ENCODE results near the gene SFTPD. TPM values are rescaled to one million over a fixed set of nuclear protein-coding genes. Genes with fewer than 3 reads are reported as not detected.
"Not testable (repeated sequence)": the region's sequence is repeated elsewhere in the genome, so short reads cannot be mapped to it uniquely, and the experiment has no call there.

SFTPD gene
- total RNA-seq, 1 donor = 0.36 TPM

DNA sequence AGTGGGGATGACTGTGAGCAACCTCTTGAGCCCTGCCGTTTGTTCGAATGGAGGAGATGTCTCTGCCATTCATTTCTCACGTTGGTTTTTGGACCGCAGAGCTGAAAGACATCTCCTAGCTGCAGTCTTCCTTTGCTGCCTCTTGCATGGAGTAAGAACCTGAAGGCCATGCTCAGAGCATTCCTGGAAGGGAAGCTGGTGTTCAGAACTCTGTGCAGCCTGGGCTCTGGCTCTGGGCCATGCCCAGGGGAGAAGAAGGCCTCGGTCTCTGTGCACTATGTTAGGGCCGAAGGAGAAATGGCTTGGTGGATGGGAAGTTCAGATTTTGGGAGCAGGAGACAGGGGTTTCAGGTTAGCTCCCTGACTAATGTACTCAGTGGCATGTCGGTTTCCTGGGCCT, 22.9 kb downstream of the SFTPD start:
- H3K79me2 ChIP-seq (ENCODE audit: insufficient read depth, low read length) = no peaks in the 10 kb centered on the region
- no peak overlapping the region for H2AFZ ChIP-seq (ENCODE audit: low read length)
- TF ChIP-seq, protein P1, sequence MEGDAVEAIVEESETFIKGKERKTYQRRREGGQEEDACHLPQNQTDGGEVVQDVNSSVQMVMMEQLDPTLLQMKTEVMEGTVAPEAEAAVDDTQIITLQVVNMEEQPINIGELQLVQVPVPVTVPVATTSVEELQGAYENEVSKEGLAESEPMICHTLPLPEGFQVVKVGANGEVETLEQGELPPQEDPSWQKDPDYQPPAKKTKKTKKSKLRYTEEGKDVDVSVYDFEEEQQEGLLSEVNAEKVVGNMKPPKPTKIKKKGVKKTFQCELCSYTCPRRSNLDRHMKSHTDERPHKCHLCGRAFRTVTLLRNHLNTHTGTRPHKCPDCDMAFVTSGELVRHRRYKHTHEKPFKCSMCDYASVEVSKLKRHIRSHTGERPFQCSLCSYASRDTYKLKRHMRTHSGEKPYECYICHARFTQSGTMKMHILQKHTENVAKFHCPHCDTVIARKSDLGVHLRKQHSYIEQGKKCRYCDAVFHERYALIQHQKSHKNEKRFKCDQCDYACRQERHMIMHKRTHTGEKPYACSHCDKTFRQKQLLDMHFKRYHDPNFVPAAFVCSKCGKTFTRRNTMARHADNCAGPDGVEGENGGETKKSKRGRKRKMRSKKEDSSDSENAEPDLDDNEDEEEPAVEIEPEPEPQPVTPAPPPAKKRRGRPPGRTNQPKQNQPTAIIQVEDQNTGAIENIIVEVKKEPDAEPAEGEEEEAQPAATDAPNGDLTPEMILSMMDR (IDR thresholded peaks at IDR 0.05; ENCODE audit: extremely low read depth, low read depth, low read length) = no peak
- H3K27me3 ChIP-seq (ENCODE audit: insufficient read depth, low read length) = peaks cover 16% of the 10 kb centered on the region
- no peak overlapping the region for H3K27ac ChIP-seq (ENCODE audit: low read depth, low read length)
- H4K20me1 ChIP-seq (ENCODE audit: insufficient read depth, low read length) = no peaks in the 10 kb centered on the region
- no peaks in the 10 kb centered on the region for H3K36me3 ChIP-seq (ENCODE audit: insufficient read depth, low read length)
- H3K9me3 ChIP-seq (ENCODE audit: low read depth, low read length) = no peaks in the 10 kb centered on the region
- H3K4me1 ChIP-seq (ENCODE audit: insufficient read depth, low read length) = no peaks in the 10 kb centered on the region
- H3K4me3 ChIP-seq (ENCODE audit: insufficient read depth, low read length) = no peak overlapping the region
- no peak overlapping the region for H3K4me2 ChIP-seq (ENCODE audit: insufficient read depth, low read length)
- no peak for DNase-seq (ENCODE audit: insufficient read length, low spot score, missing footprints)

DNA sequence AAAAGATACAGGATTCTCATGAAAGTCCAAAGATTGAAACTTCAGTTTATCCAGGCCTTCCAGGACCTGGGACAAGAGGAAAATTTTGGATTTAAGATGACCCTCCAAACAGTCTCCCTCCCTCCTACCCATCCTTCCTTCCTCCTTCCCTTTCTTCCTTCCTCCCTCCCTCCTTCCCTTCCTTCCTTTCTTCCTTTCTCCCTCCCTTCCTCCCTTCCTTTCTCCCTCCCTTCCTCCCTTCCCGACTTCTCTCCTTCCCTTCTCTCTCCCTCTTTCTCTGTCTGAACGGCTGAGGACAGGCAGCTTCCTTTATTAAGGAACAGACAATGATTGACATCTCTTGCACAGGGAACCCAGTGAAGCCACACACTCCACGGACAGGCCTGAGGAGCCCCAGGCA, 23.3 kb downstream of the SFTPD start:
- DNase-seq (ENCODE audit: insufficient read length, low spot score, missing footprints) = no peak
- no peaks in the 10 kb centered on the region for H3K9me3 ChIP-seq (ENCODE audit: low read depth, low read length)
- TF ChIP-seq, protein P1 (IDR thresholded peaks at IDR 0.05; ENCODE audit: extremely low read depth, low read depth, low read length) = no peak
- no peaks in the 10 kb centered on the region for H4K20me1 ChIP-seq (ENCODE audit: insufficient read depth, low read length)
- H3K4me1 ChIP-seq (ENCODE audit: insufficient read depth, low read length) = no peaks in the 10 kb centered on the region
- no peaks in the 10 kb centered on the region for H3K79me2 ChIP-seq (ENCODE audit: insufficient read depth, low read length)
- H3K36me3 ChIP-seq (ENCODE audit: insufficient read depth, low read length) = no peaks in the 10 kb centered on the region
- H3K4me2 ChIP-seq (ENCODE audit: insufficient read depth, low read length) = no peak overlapping the region
- H3K4me3 ChIP-seq (ENCODE audit: insufficient read depth, low read length) = no peak overlapping the region
- no peak overlapping the region for H3K27ac ChIP-seq (ENCODE audit: low read depth, low read length)
- H3K27me3 ChIP-seq (ENCODE audit: insufficient read depth, low read length) = peaks cover 12% of the 10 kb centered on the region
- no peak overlapping the region for H2AFZ ChIP-seq (ENCODE audit: low read length)

DNA sequence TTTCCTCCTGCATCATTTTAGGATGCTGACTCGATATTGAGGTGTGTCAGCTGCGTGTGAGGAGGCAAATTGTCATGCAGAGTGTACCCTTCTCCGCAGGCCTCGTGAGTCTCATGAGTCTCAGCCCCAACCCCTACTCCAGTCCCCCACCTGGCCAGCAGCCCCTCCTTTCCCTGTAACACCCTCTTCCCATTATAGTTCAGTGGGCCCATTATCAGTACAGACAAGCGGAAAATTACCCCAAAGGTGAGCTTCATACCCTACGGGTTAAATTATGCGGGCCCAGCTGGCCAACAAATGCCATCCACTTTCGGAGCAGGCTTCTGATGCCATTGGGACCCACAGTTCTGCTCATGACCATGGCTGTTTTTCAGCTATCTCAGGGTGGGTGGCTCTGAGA, 25.2 kb downstream of the SFTPD start:
- no peak overlapping the region for H3K27ac ChIP-seq (ENCODE audit: low read depth, low read length)
- no peaks in the 10 kb centered on the region for H3K36me3 ChIP-seq (ENCODE audit: insufficient read depth, low read length)
- H4K20me1 ChIP-seq (ENCODE audit: insufficient read depth, low read length) = no peaks in the 10 kb centered on the region
- TF ChIP-seq, protein P1 (IDR thresholded peaks at IDR 0.05; ENCODE audit: extremely low read depth, low read depth, low read length) = no peak
- H3K79me2 ChIP-seq (ENCODE audit: insufficient read depth, low read length) = no peaks in the 10 kb centered on the region
- no peak overlapping the region for H3K4me2 ChIP-seq (ENCODE audit: insufficient read depth, low read length)
- no peaks in the 10 kb centered on the region for H3K27me3 ChIP-seq (ENCODE audit: insufficient read depth, low read length)
- no peaks in the 10 kb centered on the region for H3K4me1 ChIP-seq (ENCODE audit: insufficient read depth, low read length)
- no peak overlapping the region for H2AFZ ChIP-seq (ENCODE audit: low read length)
- H3K9me3 ChIP-seq (ENCODE audit: low read depth, low read length) = no peaks in the 10 kb centered on the region
- no peak overlapping the region for H3K4me3 ChIP-seq (ENCODE audit: insufficient read depth, low read length)
- no peak for DNase-seq (ENCODE audit: insufficient read length, low spot score, missing footprints)

DNA sequence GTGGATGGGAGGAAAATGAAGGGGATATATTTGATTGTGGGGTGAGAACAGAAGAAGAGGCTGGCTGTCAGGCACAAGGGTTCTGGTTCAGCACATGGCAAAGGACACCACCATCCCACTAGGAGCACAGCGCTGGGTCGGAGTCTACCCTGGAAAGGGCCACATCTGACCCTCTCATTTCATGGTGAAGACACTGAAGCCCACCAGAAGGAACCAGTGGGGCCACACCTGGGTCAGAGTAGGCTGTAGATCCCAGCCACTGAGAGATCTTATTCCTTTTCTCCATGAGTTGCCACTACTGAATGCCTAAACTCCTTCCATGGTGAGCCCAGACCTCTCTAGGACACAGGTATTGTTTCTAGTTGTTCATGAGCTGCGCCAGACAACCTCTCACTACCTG, 25.8 kb downstream of the SFTPD start:
- TF ChIP-seq, protein P1 (IDR thresholded peaks at IDR 0.05; ENCODE audit: extremely low read depth, low read depth, low read length) = no peak
- H3K4me1 ChIP-seq (ENCODE audit: insufficient read depth, low read length) = no peaks in the 10 kb centered on the region

DNA sequence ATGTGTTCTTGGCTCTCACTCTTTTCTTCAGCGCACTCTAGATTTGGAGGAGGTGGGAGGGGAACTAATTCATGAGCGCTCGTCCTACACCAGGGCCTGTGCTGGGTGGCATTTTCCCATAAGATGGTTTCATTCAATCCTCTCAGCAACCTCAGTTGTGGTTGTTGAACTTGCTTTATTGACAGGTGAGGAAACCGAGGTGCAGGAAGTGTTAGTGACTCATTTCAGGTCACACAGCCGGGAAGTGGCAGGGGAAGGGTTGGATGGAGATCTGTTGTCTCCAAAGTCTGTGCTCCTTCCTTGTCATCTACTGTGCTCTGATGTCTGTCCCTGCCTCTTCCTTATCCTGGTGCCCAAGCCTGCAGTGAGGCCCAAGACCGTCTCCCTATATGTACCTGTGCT, 26.9 kb downstream of the SFTPD start:
- not testable (repeated sequence) for H4K20me1 ChIP-seq (ENCODE audit: insufficient read depth, low read length); H3K79me2 ChIP-seq (ENCODE audit: insufficient read depth, low read length); H3K27me3 ChIP-seq (ENCODE audit: insufficient read depth, low read length); H2AFZ ChIP-seq (ENCODE audit: low read length); H3K4me3 ChIP-seq (ENCODE audit: insufficient read depth, low read length); H3K4me1 ChIP-seq (ENCODE audit: insufficient read depth, low read length); H3K9me3 ChIP-seq (ENCODE audit: low read depth, low read length); H3K36me3 ChIP-seq (ENCODE audit: insufficient read depth, low read length); DNase-seq (ENCODE audit: insufficient read length, low spot score, missing footprints); H3K27ac ChIP-seq (ENCODE audit: low read depth, low read length); H3K4me2 ChIP-seq (ENCODE audit: insufficient read depth, low read length)

More for the DNA sequence above, 25.8 kb downstream of the SFTPD start:
- no peaks in the 10 kb centered on the region for H3K79me2 ChIP-seq (ENCODE audit: insufficient read depth, low read length)
- H3K4me2 ChIP-seq (ENCODE audit: insufficient read depth, low read length) = no peak overlapping the region
- no peaks in the 10 kb centered on the region for H3K27me3 ChIP-seq (ENCODE audit: insufficient read depth, low read length)
- H3K9me3 ChIP-seq (ENCODE audit: low read depth, low read length) = no peaks in the 10 kb centered on the region
- H3K27ac ChIP-seq (ENCODE audit: low read depth, low read length) = no peak overlapping the region
- no peak overlapping the region for H3K4me3 ChIP-seq (ENCODE audit: insufficient read depth, low read length)
- H3K36me3 ChIP-seq (ENCODE audit: insufficient read depth, low read length) = no peaks in the 10 kb centered on the region
- DNase-seq (ENCODE audit: insufficient read length, low spot score, missing footprints) = no peak
- no peaks in the 10 kb centered on the region for H4K20me1 ChIP-seq (ENCODE audit: insufficient read depth, low read length)
- no peak overlapping the region for H2AFZ ChIP-seq (ENCODE audit: low read length)

DNA sequence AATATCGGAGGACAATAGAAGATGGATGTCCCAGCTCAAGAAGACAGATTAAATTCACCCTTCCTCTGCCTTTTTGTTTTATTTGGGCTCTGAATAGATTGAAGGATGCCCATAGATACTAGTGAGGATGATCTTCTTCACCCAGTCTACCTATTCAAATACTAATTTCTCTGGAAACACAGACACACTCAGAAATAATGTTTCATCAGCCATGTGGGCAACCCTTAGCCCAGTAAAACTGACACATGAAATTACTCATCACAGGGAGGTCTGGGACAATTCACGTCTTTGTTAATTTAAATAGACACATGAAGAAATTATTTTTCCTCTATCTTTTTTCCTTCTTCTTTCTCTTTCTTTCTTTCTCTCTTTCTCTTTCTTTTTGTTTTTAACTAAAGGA, 33.1 kb downstream of the SFTPD start:
- not testable (repeated sequence) for H3K27ac ChIP-seq (ENCODE audit: low read depth, low read length); H4K20me1 ChIP-seq (ENCODE audit: insufficient read depth, low read length); H3K4me2 ChIP-seq (ENCODE audit: insufficient read depth, low read length); H3K79me2 ChIP-seq (ENCODE audit: insufficient read depth, low read length); H2AFZ ChIP-seq (ENCODE audit: low read length); DNase-seq (ENCODE audit: insufficient read length, low spot score, missing footprints); H3K27me3 ChIP-seq (ENCODE audit: insufficient read depth, low read length); H3K4me1 ChIP-seq (ENCODE audit: insufficient read depth, low read length); H3K4me3 ChIP-seq (ENCODE audit: insufficient read depth, low read length); H3K9me3 ChIP-seq (ENCODE audit: low read depth, low read length); H3K36me3 ChIP-seq (ENCODE audit: insufficient read depth, low read length)
